ENCODE measurements around the gene C1orf226.
"Not testable (repeated sequence)": the region's sequence is repeated elsewhere in the genome, so short reads cannot be mapped to it uniquely, and the experiment has no call there.

The C1orf226 gene

GRCh38 chr1:162381383-162381782, at the start of gene C1orf226:
C1orf226 (plus strand) TSS chr1:162381728; CDS start chr1:162381902, 174 bp downstream.
- no peak for DNase-seq

GRCh38 chr1:162333991-162334390, 47.5 kb upstream of the C1orf226 start:
- no peak for DNase-seq

DNA sequence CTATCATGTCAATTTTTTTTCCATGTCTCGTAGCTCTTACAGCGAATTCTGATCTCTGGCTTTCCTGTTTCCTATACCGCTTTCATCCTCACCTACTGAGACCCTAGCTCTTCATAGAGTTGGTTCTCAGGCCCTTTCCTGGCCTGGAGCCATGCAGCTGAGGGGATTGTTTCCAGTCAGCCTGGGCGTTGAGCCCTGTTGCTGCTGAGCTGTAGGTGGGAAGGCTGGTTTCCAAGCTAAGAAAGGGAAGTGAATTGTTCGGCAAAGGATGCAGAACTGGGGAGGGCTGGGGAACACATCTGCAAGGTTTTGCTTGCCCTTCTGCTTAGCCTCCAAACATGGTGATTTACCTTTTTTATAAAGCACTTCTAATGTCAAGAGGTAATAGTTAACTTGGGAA, 46.4 kb upstream of the C1orf226 start:
- DNase-seq = peak; percentile 57

GRCh38 chr1:162336621-162337285, 44.8 kb upstream of the C1orf226 start:
- no peak for DNase-seq

DNA sequence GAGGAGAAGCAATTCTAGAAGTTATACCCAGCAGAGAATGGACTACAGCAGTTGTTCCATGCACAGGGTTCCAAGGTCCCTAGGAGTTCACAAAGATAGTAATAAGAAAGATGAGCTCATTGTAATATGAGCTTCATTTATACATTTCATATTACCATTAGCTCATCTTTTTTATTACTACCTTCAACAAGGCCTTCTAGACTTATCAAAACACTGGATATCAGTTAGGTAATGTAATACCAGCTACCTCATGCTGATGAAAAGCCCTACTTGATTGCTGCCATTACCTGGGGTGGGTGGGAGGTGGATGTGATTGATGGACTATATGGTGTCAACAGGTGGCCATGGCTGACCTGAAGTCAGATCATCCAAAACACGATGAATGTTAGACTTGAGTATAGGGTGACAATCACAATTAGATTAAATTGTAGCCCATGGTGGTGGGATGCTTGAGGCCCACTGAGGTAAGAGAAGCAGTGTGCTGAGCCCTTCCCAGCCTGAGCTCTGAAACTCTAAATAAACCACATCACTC, 39.0 kb upstream of the C1orf226 start:
- DNase-seq = no peak

DNA sequence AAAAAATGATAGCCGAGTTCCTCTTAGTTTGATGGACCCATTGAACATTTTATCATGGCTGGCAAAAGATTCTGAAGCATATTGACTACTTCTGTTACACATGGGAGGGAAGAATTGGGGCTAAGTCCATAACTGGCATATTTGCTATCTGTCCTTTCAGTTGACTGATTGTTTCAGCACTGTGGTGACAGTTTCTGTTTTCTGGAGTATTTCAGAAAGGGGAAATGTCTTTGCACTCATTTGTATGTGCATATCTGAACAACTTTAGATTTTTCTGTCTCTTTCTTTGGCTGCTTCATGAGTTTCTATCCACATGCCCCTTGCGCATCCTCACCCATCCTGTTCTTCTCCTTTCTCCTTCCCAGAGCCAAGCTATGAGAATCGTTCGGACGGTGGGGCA, 38.1 kb upstream of the C1orf226 start:
- DNase-seq = no peak

DNA sequence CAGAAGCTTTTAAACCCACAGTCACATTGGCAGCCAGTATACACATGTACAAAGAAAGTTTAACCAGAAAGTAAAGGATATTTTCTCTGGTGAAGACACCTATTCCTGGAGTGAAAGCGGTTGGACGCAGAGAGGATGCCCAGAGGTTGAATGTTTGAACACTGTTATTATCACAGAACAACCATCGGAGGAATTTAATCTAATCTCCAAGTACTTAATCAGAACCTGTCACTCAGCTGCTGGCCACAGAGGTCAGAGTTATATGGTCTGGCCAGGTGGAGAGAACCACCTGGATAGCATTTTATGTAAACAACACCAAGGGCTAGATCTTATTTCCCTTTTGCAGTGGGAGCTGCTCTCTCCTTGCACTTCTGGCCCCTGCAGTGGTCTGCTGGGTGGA, 34.2 kb upstream of the C1orf226 start:
- no peak for DNase-seq

DNA sequence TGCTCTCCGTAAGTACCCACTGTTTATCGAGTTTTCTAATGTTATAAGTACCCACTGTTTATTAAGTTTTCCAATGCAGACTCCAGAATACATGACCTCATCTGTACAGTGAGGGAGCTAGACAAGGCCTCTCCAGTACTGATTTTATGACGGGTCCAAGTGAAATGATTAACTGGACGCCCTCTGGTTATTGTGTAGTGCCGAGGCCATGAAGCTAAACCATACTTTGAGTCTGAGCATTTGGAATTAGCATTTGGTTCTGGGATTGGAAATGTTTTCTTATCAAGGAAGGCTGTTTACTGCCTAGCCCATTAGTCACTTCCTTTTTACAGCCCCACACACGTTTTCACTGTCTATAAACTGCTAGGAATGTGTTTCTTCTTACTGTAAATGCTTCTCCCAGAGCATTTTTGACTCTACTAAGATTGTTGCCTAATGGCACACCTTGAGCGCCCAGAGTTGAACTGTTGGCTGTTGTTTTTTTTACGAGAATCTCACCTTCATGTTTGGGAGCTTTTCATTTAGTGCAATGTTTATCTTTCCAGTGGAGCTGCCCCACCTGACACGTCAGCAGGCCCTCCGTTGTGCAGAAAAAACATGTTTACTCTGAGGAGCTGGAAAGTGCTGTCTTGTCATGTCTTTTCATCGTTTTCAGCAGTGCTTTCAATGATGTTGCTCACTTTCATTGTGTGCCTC, 31.7 kb upstream of the C1orf226 start:
- DNase-seq = no peak

- DNase-seq = no peak
These were observed 30.2 kb upstream of the C1orf226 start for GRCh38 chr1:162351246-162351842.

GRCh38 chr1:162351874-162352273, 29.7 kb upstream of the C1orf226 start:
- not testable (repeated sequence) for DNase-seq

- no peak for DNase-seq
These were observed 28.4 kb upstream of the C1orf226 start for GRCh38 chr1:162353078-162353477.

- DNase-seq = no peak
These were observed 27.8 kb upstream of the C1orf226 start for GRCh38 chr1:162353702-162354101.

DNA sequence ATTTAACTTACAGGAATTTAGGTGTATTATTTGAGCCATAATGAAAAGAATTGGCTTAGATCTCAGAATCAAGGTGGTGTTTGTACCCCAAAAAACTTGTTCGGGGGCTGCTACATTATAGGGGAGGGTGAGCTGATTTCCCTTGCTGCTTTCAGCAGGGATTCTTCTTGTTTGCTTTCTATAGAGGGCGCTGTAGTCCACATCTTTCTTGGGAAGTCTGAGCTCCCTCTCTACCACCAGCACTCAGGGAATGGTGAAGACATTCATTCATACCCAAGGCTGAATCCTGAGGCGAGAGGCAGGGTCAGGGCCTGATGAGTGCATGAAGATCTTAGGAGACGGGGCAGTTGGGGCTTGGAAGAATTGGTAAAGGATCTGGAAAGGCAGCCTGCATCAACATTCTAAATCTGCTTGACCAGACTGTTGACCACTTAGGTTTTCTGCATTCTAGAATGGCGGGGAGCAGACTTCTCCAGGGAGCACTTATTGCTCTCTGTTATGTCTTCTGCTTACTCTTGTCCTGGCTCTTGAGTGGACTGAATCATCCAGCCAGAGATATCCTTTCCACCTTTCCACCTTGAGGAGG, 23.8 kb upstream of the C1orf226 start:
- no peak for DNase-seq

- no peak for DNase-seq
These were observed 22.6 kb upstream of the C1orf226 start for GRCh38 chr1:162358928-162359327.

- DNase-seq = no peak
These were observed 21.8 kb upstream of the C1orf226 start for GRCh38 chr1:162359523-162360236.

GRCh38 chr1:162360237-162360873, 21.2 kb upstream of the C1orf226 start:
- DNase-seq = no peak

DNA sequence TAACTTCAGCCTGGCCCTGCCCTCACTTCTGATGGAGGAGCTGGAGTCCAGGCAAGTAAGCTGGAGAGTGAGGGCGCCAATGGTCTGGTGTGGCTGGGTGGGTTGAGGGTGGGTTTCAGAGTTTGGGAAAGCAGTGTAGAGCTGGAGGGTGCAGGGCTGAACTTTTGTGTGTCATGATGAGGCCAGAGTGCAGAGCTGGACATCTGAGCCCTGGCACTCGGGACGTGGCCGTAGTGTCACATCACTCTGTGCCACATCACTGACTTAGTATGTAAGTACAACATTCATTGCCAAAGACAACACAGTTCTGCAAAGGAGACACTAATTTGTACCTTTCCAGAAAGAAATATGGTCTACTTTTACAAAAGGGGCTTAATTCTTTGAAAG, 20.7 kb upstream of the C1orf226 start:
- no peak for DNase-seq

DNA sequence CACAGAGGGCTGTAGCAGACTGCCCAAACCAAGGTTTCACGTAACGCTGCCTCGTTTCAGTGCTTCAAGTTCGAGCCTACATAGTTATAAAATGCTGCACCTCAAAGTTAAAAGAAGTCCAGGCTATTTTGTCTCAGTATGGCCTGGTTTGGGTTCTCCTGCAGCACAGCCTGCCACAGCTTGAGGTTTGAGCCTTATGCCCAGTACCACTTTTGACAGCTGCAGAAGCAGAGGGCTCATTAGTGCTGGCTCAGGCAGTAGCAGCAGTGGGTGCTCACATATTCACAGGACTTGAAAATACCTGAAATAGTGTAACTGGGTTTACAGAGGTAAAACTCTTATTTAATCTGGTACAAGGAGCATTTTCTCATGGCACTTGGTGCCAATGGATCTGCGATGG, 20.2 kb upstream of the C1orf226 start:
- no peak for DNase-seq

- DNase-seq = no peak
These were observed 17.7 kb upstream of the C1orf226 start for GRCh38 chr1:162363823-162364222.

DNA sequence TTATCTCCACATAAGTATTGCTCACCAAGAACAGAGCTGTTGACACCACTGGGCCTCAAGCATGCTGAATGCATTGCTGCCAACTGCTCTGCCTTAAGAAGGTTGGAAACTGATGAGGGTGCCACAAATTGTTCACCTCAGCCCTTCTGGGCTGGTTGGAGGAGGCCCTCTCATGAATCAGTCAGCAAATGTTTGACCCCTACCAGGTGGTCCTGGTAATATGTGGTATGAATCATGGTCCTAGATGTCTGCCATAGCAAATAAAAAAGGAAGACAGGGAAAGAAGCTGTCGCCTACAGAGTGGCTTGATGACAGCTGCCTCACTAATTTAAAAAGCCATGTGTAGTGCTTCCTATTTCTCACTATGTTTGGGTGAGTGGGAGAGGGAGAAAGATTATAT, 17.0 kb upstream of the C1orf226 start:
- no peak for DNase-seq

DNA sequence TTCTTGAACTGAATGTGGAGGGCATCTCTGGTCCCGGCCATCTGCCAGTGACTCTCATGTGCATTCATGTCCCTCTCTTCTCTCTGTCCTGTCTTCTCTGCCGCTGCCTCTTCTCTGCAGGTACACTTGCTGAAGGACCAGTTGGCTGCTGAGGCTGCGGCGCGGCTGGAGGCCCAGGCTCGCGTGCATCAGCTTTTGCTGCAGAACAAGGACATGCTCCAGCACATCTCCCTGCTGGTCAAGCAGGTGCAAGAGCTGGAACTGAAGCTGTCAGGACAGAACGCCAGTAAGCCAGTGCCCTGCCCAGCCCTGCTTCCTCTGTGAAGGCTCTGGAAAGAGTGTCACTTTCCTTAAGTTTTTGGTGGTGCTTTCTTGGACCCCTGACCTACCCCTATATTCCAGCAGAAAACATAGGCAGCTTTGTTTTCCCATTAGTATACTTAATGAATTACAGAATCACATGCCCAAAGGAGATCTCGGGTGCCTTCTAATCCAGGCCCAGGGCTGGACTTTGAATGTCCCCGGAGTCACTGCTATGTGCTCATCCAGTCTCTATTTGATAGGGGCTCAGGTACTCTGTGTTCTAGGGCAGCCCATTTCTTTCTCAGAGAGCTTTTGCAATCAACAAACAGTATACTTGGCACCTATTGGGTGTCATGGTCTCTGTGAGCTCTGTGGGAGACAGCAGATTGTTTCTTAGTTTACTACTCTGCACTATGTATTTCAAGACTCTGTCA, 16.1 kb upstream of the C1orf226 start:
- no peak for DNase-seq

- no peak for DNase-seq
These were observed 15.4 kb upstream of the C1orf226 start for GRCh38 chr1:162366149-162366548.
